Mammary epithelial cell (primary cell): ENCODE results near the gene ZFR.

Source experiments
- EZH2 ChIP-seq: IDR thresholded peaks from 2 replicates; pipeline ENCODE4 v1.6.1; 2012; ENCODE audit warnings: low read length, inconsistent platforms, borderline replicate concordance
- TF ChIP-seq, protein P1 (sequence below), 2 donors: IDR thresholded peaks in 1 of 2; conservative IDR thresholded peaks in 1 of 2; 2 replicates each; pipeline ENCODE4 v1.5.1; 2011 to 2012; ENCODE audit warnings: inconsistent platforms in 2 of 2, low read length in 2 of 2, mild to moderate bottlenecking in 2 of 2, control low read depth in 1 of 2, low read depth in 1 of 2; ENCODE audit not compliant: insufficient read depth in 1 of 2; ENCODE audit errors: extremely low read depth in 1 of 2

DNA sequence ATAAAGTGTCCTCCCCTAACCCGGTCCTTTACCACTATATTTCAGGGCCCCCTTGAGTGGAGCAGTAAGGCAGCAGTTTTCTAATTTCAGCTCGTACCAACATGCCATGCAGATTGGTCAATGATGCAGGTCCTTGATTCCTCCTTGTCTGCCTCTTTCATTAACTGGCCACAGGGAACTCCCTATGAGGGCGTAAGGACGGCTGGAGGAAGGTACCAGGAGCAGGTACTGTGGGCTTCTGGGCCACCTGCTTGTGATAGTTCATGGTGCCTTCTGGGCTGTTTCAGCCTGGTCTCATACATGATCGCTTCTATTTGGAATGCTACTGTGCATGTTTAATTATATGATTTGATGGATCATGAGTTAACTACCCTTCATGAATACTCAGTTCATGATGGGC is 9.4 kb upstream of the ZFR start:
- TF ChIP-seq, protein P1, sequence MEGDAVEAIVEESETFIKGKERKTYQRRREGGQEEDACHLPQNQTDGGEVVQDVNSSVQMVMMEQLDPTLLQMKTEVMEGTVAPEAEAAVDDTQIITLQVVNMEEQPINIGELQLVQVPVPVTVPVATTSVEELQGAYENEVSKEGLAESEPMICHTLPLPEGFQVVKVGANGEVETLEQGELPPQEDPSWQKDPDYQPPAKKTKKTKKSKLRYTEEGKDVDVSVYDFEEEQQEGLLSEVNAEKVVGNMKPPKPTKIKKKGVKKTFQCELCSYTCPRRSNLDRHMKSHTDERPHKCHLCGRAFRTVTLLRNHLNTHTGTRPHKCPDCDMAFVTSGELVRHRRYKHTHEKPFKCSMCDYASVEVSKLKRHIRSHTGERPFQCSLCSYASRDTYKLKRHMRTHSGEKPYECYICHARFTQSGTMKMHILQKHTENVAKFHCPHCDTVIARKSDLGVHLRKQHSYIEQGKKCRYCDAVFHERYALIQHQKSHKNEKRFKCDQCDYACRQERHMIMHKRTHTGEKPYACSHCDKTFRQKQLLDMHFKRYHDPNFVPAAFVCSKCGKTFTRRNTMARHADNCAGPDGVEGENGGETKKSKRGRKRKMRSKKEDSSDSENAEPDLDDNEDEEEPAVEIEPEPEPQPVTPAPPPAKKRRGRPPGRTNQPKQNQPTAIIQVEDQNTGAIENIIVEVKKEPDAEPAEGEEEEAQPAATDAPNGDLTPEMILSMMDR (conservative IDR thresholded peaks at IDR 0.05 in 1 of 2, IDR thresholded peaks at IDR 0.05 in 1 of 2; ENCODE audit: extremely low read depth in 1 of 2, insufficient read depth in 1 of 2, low read depth in 1 of 2, low read length in 2 of 2): no peak
- no peak for TF ChIP-seq EZH2
